Esophagus muscularis mucosa (tissue), 4 donors: ENCODE data around the gene BCAT1. TPM values are rescaled to one million over a fixed set of nuclear protein-coding genes. Genes with fewer than 3 reads are reported as not detected.

Source experiments
- DNase-seq: peaks from one replicate; pipeline ENCODE4 v3.0.0-alpha.2; 2017; ENCODE audit errors: extremely low spot score
- H3K27ac ChIP-seq, 4 donors: fragments of 200-600 bp; sonication (generic); replicated peaks in 1 of 4; 1 replicate in 3 of 4; 2 replicates in 1 of 4; pipeline ENCODE4 v1.5.1; 2016 to 2019; ENCODE audit warnings: mild to moderate bottlenecking in 1 of 4
- H3K27me3 ChIP-seq, 4 donors: fragments of 200-600 bp; sonication (generic); one replicate each; pipeline versions ENCODE4 v1.5.1 to v1.6.0; 2016 to 2019
- H3K36me3 ChIP-seq, 4 donors: fragments of 200-600 bp; sonication (generic); one replicate each; pipeline ENCODE4 v1.5.1; 2016 to 2019
- H3K4me1 ChIP-seq, 4 donors: fragments of 200-600 bp; sonication (generic); one replicate each; pipeline ENCODE4 v1.5.1; 2016 to 2019
- H3K4me3 ChIP-seq, 4 donors: fragments of 200-600 bp; sonication (generic); 1 replicate in 2 of 4; 2 replicates in 2 of 4; pipeline ENCODE4 v1.5.1; 2016 to 2019; ENCODE audit warnings: mild to moderate bottlenecking in 4 of 4, moderate library complexity in 1 of 4
- H3K9me3 ChIP-seq, 4 donors: fragments of 200-600 bp; sonication (generic); 1 replicate in 3 of 4; 2 replicates in 1 of 4; pipeline ENCODE4 v1.5.1; 2016 to 2019
- EP300 ChIP-seq: sonication (generic); formaldehyde crosslinking; IDR thresholded peaks from one replicate; pipeline ENCODE4 v1.6.1; 2017; ENCODE audit warnings: antibody characterized with exemption
- POLR2A ChIP-seq: fragments of 450-650 bp; IDR thresholded peaks from one replicate; pipeline ENCODE4 v1.6.1; 2017; ENCODE audit warnings: antibody characterized with exemption, moderate library complexity, mild to moderate bottlenecking, low read depth
- POLR2AphosphoS5 ChIP-seq, 2 donors: sonication (generic); formaldehyde crosslinking; IDR thresholded peaks; one replicate each; pipeline ENCODE4 v1.6.1; 2017; ENCODE audit warnings: antibody characterized with exemption in 2 of 2
- WGBS: methylation state at CpG from one replicate; pipeline ENCODE4 v1.1.5; 2018; 5-methylcytosine and 5-hydroxymethylcytosine counted together
- intact Hi-C: fragments of 100-400 bp; cut with DNase I; formaldehyde crosslinking; loops from one replicate; pipeline ENCODE4 v1.15.1; 2023
- total RNA-seq, 4 donors: library from RNA; depleted of rRNA; stranded (reverse); fragments of >200 nt; gene quantifications; one replicate each; pipeline versions ENCODE4 v1.1.0 to v1.2.1, GENCODE V29; 2016
- TF ChIP-seq, protein P1 (sequence below), 3 experiments: fragments of 200-600 bp in 2 of 3; fragments of 450-650 bp in 1 of 3; sonication (generic) in 2 of 3; IDR thresholded peaks; one replicate each; pipeline ENCODE4 v1.5.1; 2017 to 2019; ENCODE audit warnings: antibody characterized with exemption in 3 of 3, mild to moderate bottlenecking in 2 of 3, moderate library complexity in 1 of 3

The BCAT1 gene
- total RNA-seq, 4 donors from 2014 or later = 9.1 to 23.4 (median 14.7) TPM

DNA sequence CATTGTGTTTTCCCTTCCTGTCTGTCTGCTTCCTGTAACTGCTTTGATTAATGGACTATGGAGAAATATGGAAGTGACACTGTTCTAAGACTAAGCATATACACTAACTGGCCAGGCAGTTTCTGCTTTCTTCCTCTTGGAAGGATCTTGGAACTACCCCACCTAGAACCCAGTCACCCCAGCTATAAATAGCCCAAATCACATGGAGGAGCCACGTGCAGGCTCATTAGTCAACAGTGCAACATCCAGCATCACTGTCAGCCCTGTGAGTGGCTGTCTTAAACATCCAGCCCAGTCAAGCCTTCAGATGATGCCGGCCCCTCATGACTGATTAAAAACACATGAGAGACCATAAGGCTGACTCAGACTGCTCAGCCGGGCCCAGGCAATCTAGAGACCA is 39.2 kb downstream of the BCAT1 start:
- TF ChIP-seq POLR2AphosphoS5 (IDR thresholded peaks at IDR 0.05) = peak in 1 of 2 donors; percentile 8
- TF ChIP-seq POLR2A = no peak
- DNase-seq = no peak
- H3K4me3 ChIP-seq = no peak overlapping the region
- no peaks in the 10 kb centered on the region for H3K27me3 ChIP-seq
- no peaks in the 10 kb centered on the region for H3K9me3 ChIP-seq
- WGBS = 26% methylated on average over 3 of the region's 3 CpGs
- H3K27ac ChIP-seq = no peak overlapping the region
- no peaks in the 10 kb centered on the region for H3K4me1 ChIP-seq
- intact Hi-C loops = no loop called here
- H3K36me3 ChIP-seq = no peaks in the 10 kb centered on the region

DNA sequence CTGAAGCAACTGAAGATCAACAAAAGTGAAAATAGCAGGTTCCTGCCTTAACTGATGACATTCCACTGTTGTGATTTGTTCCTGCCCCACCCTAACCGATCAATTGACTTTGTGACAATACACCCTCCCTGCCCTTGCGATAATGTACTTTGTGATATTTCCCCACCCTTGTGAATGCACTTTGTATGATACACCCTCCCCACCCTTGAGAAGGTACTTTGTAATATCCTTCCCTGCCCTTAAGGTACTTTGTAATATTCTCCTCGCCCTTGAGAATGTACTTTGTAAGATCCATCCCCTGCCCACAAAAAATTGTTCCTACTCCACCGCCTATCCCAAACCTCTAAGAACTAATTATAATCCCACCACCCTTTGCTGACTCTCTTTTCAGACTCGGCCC is 41.4 kb downstream of the BCAT1 start:
- intact Hi-C loops = no loop called here
- TF ChIP-seq, protein P1, sequence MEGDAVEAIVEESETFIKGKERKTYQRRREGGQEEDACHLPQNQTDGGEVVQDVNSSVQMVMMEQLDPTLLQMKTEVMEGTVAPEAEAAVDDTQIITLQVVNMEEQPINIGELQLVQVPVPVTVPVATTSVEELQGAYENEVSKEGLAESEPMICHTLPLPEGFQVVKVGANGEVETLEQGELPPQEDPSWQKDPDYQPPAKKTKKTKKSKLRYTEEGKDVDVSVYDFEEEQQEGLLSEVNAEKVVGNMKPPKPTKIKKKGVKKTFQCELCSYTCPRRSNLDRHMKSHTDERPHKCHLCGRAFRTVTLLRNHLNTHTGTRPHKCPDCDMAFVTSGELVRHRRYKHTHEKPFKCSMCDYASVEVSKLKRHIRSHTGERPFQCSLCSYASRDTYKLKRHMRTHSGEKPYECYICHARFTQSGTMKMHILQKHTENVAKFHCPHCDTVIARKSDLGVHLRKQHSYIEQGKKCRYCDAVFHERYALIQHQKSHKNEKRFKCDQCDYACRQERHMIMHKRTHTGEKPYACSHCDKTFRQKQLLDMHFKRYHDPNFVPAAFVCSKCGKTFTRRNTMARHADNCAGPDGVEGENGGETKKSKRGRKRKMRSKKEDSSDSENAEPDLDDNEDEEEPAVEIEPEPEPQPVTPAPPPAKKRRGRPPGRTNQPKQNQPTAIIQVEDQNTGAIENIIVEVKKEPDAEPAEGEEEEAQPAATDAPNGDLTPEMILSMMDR (IDR thresholded peaks at IDR 0.05) = no peak
- TF ChIP-seq POLR2AphosphoS5 (IDR thresholded peaks at IDR 0.05) (no peak), EP300 (no peak), POLR2A (no peak)

DNA sequence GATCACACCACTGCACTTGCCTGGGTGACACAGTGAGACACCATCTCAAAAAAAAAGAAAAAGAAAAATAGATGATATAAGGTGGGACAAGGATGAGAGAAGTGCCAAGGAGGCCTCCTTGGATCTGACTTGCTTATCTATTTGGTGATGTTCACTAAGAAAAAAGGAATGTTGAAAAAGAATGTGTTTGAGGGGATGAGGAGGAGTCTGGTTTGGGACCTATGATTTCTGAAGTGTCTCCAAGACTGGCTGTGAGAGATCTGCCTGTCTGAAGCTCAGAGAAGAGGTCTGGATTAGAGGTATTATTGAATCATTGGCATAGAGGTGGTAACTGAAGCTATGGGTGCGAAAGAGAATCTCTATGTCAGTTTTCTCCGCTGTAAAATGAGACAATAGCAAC is 42.8 kb downstream of the BCAT1 start:
- Histone ChIP-seq H3K9me3 (no peaks in the 10 kb centered on the region), H3K4me1 (peaks cover 0 to 20% (median 14%) of the 10 kb centered on the region in 4 donors), H3K36me3 (no peaks in the 10 kb centered on the region), H3K4me3 (no peak overlapping the region), H3K27ac (no peak overlapping the region), H3K27me3 (peaks cover 0 to 27% (median 3%) of the 10 kb centered on the region in 4 donors)
- peak; percentile 31 for DNase-seq
- intact Hi-C loops = no loop called here
- TF ChIP-seq POLR2AphosphoS5 (IDR thresholded peaks at IDR 0.05) (no peak), EP300 (no peak), POLR2A (no peak)
- TF ChIP-seq, protein P1 (IDR thresholded peaks at IDR 0.05) = no peak
- WGBS = 97% methylated on average over 2 of the region's 2 CpGs

More for the DNA sequence above, 41.4 kb downstream of the BCAT1 start:
- Histone ChIP-seq H3K4me1 (peaks cover 0 to 14% (median 12%) of the 10 kb centered on the region in 4 donors), H3K9me3 (no peaks in the 10 kb centered on the region), H3K4me3 (no peak overlapping the region), H3K36me3 (no peaks in the 10 kb centered on the region), H3K27ac (no peak overlapping the region), H3K27me3 (peaks cover 0 to 20% (median 3%) of the 10 kb centered on the region in 4 donors)
- 92% methylated on average over 5 of the region's 5 CpGs for WGBS
- DNase-seq = no peak

DNA sequence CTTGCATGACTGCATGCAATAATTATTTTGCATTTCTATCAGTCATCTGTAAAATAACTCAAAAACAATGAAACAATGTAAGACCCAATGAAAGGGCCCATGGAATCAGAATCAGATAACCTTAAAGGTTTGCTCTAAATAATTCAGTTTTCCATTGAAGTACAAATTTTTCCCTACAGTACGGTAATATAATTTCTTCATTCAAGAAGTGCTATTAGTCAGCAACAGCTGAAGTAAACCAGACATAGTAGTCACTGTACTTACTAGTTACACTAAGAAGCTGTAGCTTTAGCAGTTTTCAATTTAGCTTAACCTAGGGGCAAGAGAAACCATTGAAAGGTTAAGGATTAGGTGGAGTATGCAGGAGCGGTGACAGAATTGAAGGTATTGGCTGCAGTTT is 43.5 kb downstream of the BCAT1 start:
- TF ChIP-seq POLR2AphosphoS5 (IDR thresholded peaks at IDR 0.05) (no peak), POLR2A (no peak), EP300 (no peak)
- TF ChIP-seq, protein P1 (IDR thresholded peaks at IDR 0.05) = no peak
- no peak for DNase-seq
- intact Hi-C loops = no loop called here
- 48% methylated on average over 2 of the region's 2 CpGs for WGBS
- H3K4me1 ChIP-seq = peaks cover 0 to 20% (median 14%) of the 10 kb centered on the region in 4 donors
- H3K4me3 ChIP-seq = no peak overlapping the region
- H3K36me3 ChIP-seq = no peaks in the 10 kb centered on the region
- H3K9me3 ChIP-seq = no peaks in the 10 kb centered on the region
- H3K27ac ChIP-seq = no peak overlapping the region
- H3K27me3 ChIP-seq = peaks cover 0 to 27% (median 3%) of the 10 kb centered on the region in 4 donors

DNA sequence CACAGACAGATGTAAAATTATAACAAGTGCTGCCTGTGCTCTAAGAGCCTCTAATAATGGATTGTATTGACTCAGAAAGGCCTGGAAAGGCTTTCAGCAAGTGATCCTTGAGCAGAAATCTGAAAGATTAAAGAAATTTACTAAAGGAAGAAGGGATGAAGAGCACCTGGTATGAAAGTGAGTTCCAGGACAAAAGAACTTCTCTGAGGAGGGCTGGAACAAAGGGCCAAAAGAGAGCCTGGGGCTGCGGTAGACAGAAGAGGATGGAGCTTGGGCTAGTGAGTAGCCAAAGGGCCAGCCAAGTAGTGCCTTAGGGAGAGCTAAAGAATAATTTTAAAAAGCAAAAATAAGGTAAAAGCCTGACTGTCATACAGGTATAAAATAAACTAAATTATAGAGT is 44.0 kb downstream of the BCAT1 start:
- peak; percentile 4 for DNase-seq
- Histone ChIP-seq H3K27ac (no peak overlapping the region), H3K36me3 (no peaks in the 10 kb centered on the region), H3K4me3 (no peak overlapping the region), H3K9me3 (no peaks in the 10 kb centered on the region), H3K4me1 (peaks cover 0 to 20% (median 14%) of the 10 kb centered on the region in 4 donors), H3K27me3 (peaks cover 0 to 27% (median 3%) of the 10 kb centered on the region in 4 donors)
- WGBS = 100% methylated on average over 1 of the region's 1 CpG
- intact Hi-C loops = no loop called here
- TF ChIP-seq POLR2A (no peak), POLR2AphosphoS5 (IDR thresholded peaks at IDR 0.05) (no peak)
- TF ChIP-seq, protein P1 (IDR thresholded peaks at IDR 0.05) = no peak
